GM18867 (cell line): Measurements from ENCODE around the gene COPG1.
"Not testable (repeated sequence)": the region's sequence is repeated elsewhere in the genome, so short reads cannot be mapped to it uniquely, and the experiment has no call there.

Experiments
- ATAC-seq: cut with Tn5 transposase; IDR thresholded peaks from one replicate; pipeline ENCODE4 v1.9.1; 2021; ENCODE audit warnings: mild to moderate bottlenecking, moderate library complexity; ENCODE audit not compliant: unreplicated experiment

The COPG1 gene

DNA sequence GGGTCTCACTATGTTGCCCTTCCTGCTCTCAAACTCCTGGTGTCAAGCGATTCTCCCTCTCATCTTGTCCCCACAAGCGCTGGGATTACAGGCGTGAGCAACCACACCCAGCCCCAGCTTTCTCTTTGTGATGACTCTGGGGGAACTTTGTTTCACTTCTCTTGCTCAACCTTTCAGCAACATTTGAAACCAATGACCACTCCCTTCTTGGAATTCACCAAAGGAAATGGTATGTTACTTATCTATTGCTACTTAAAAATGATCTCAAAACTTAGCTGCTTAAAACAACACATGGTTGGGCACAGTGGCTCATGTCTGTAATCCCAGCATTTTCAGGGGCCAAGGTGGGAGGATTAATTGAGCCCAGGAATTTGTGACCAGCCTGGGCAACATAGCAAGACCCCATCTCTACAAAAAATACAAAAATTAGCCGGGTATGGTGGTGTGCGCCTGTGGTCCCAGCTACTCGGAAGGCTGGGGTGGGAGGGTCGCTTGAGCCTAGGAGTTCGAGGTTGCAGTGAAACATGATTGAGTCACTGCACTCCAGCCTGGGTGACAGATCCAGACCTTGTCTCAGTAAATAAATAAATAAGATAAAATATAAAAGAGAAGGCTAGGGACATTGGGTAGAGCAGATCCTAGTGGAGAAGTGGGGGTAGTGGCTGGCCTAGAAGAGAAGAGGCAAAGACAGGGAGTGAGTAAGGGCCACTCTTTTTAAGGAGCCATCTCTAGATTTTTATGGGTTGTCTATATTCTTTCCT lies 10.3 kb upstream of the COPG1 start:
- no peak for ATAC-seq

DNA sequence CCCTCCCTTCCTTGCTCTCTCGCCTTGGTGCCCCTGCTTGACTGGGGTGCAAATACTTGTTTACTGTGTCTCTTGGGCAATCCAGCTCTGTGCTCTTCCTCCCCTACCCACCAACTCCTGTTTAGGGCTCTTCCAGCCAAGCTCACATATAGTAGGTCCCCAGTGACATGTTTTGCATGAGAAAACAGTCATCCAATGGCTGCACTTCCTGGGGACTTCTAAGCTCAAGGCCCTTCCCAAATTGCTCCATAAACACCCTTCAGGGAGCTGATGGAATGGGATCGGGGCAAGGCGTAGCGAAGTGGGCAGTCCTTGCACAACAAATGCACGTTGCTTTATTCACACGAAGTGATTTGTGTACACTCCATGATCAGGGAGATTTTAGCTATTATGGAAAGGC lies 9.4 kb upstream of the COPG1 start:
- no peak for ATAC-seq

DNA sequence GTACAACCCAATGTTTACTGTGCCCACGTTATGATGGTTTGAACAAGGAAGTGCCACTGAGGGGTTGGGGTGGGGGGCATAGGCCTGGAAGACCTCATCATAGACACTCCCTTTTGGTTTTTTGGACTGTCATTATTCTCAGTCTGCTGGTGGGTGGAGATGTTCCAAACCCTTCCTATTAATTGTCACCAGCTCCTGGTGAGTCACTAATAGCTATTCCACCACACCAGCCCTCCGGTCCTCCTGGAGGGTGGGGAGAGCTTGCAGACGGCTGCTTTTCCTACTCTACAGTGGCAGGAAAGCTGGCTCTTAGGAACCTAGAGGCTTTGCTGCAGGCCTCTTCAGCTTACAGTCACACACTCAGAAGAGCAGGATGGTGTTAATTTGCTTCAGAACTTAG lies 9.0 kb upstream of the COPG1 start:
- ATAC-seq, result no peak

DNA sequence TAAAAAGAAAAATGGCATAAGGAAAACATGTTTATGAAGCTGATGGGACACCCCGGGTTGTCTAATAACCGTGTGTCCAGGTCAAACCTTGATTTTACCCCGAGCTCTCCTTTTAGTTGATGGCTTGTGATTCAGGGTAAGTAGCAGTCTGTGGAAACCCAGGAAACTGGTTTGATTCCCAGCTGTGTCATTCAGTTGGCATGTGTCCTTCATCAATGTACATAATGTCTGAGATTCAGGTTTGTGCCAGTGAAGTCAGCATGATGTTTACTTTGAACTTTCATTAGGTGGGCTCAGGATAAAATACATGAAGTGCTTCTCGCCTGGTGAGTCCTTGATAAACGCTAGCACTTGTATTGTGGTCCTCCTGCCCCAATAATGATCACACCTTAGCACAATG lies 4.3 kb upstream of the COPG1 start:
- ATAC-seq, result no peak

DNA sequence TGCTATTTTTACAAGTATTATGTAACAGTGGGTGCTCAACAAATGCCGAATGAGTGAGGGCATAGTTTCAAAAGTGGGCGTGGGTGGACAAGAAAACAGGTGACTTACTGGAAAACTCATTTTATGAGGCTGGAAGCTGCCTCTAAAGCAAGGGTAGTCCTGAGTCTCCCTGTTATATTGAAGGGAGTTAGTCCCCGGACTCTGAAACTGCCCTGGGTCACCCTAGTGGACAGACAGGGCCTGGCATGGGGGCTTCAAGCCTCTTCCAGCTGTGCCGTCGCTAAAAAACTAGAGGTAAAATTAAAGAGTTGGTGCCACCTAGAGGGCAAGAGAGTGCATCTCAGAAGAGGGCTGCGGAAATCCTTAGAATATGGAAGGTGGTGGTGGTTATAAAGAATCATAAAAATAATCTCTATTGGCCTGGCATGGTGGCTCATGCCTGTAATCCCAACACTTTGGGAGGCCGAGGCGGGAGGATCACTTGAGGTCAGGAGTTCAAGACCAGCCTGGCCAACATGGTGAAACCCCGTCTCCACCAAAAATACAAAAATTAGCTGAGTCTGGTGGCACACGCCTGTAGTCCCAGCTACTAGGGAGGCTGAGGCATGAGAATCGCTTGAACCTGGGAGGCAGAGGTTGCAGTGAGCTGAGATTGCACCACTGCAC lies 3.6 kb upstream of the COPG1 start:
- ATAC-seq, result peak; percentile 60

DNA sequence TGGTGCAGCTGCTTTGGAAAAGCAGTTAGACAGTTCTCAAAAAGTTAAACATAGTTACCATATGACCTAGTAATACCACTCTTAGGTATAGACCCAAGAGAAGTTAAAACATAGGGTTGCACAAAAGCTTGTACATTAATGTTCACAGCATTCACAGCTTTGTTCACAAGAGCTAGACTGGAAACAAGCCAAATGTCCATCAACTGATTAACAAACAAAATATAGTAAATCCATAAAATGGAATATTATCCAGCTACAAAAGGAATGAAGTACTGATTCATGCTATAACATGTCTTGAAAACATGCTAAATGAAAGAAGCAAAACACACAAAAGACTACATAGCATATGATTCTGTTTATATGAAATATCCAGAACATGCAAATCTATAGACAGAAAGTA lies 2.8 kb upstream of the COPG1 start:
- ATAC-seq, result no peak

DNA sequence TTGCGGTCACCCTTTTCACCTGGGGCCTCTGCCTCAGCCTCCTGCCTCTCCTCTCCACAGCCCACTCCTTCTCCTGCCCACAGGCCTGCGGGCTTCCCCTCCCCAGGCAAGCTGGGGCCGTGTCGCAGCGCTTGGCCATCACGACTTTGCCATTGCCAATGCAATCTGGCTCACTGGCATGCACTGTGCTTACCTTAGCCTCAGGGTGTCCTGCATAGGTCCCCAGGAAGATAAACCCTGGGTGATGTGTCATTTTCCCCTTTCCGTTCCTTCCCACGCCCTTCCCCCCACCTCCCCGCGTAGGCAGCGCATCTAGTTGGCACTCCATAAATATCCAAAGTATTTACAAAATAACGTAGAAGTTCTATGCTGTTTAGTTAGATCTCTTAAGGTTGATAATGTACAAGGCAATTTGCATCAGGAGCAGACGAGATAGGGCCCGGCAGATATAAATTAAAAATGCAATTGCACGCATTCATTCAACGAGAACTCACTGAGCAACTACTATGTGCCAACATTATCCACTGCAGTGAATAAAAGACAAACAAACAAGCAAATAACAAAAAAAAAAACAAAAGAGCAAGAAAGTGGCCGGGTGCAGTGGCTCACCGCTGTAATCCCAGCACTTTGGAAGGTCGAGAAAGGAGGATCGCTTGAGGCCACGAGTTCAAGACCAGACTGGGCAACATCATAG lies 973 bp upstream of the COPG1 start:
- ATAC-seq, result no peak

DNA sequence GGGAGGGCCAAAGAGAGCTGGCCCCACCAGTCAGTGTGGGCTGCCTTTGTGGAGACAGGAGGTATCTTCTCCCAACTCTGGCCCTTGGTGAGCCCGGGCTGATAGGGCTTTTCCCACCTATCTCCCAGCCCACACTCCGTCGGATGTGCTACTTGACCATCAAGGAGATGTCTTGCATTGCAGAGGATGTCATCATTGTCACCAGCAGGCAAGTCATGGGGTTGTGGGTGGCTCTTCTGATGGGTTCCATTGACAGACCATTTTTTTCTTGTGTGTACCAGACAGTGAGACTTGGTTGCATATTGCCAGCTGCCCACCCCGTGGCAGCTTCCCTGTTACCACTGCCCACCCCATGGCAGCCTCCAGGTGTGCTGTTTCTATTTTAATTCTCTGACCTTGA lies 3.3 kb downstream of the COPG1 start:
- ATAC-seq, result no peak

DNA sequence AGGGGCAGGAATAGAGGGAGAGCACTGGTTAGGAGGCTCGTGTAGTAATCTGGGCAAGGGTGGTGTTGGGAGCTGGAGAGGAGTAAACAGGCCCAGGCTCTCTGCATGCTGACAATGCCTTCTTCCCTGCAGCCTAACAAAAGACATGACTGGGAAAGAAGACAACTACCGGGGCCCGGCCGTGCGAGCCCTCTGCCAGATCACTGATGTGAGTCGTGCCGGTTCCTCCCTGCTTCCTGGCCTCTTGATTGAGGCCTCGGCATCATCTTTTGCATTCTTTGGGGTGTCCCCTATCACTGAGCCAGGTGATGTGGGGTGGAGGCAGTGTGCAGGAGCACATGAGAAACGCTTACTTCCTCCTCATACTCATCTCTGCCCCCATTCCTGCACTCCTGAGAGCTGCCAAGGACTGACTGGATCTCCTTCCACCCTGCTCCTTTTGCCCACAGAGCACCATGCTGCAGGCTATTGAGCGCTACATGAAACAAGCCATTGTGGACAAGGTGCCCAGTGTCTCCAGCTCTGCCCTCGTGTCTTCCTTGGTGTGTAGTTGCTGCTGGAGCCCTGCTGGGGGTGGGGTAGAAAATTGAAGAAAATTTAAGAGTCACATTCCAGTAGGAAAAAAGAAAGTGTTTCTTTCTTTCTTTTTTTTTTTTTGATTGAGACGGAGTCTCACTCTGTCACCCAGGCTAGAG lies 5.3 kb downstream of the COPG1 start:
- ATAC-seq, result no peak

DNA sequence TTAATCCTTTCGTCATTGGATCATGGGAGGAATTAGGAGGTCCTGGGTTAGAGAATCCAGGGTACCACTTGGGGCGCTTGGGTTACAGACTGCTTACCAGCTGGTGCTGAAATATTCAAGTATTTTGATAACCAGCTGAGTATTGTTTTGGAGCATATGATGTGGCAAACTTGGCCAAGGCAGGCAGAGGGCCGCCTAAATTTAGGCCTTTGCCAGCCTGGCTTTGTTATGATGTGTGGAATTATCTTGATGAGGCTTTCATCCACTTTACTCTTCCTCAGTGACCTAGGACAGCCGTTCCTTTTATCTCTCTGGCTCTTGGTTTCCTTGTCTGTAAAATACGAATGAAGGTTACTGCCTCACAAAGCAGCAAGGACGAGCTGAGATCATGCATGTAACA lies 6.9 kb downstream of the COPG1 start:
- ATAC-seq, result no peak

DNA sequence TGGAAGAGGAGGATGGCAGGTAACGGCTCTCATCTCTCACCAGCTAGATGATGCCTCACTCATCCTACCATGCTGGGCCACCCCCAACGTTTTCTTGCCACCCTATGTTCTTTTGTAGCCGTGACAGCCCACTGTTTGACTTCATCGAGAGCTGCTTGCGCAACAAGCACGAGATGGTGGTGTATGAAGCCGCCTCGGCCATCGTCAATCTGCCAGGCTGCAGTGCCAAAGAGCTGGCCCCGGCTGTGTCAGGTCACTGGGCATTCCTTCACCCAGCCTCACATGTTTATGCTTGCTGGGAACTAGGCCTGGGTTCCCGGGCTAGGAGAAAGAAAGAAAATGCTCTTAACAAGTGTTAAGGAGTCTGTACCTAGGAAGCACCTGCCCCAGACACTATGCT lies 8.2 kb downstream of the COPG1 start:
- ATAC-seq, result no peak

DNA sequence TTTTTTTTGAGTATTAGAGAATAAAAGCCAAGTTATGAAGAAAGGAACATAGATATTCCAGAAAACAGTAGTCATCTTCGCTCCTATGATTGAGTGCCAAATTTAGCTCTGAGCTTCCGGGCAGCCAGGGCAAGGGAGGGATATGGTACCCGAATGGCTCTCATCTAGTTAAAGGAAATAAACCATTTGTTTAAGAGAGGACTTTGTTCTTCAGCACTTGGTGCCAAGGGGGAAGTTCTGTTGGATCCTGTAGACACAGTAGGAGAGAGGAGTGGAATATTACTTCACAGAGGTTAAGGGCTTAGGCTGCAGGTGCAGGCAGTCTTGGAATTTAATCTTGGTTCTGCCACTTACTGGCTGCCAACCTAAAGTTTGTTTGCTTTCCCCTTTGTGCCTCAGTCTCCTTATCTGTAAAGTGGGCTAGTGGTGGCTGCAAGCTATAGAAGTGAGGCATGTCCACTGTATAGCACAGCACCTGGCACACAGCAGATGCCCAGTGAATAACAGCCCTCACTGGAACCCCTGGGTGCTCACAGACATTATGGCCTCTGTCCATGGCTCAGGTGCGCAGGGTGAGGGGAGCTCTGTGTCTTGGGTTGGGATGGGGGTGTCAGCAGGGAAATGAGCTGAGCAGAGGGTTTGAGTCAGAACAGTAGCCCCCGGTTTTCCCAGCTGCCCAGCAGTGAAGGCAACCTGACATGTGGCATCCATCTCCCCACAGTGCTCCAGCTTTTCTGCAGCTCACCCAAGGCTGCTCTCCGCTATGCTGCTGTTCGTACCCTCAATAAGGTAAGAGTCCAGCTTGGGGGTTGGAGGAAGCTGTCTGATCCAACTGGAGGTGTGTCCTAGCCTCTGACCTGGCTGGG lies 10.4 kb downstream of the COPG1 start:
- ATAC-seq, result no peak

DNA sequence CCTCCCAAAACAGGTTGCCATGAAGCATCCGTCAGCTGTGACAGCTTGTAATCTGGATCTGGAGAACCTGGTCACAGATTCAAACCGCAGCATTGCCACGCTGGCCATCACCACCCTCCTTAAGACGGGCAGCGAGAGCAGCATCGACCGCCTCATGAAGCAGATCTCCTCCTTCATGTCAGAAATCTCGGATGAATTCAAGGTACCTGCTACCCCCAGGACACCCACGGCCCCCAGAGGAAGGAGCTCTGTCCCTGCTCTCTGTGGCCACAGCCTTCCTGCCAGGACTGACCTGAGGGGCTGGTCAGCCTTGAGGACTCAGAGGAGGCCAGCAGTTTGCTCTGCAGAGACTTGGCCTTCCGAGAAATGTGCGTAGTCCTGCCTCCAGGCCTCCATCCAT lies 11.2 kb downstream of the COPG1 start:
- ATAC-seq, result no peak

DNA sequence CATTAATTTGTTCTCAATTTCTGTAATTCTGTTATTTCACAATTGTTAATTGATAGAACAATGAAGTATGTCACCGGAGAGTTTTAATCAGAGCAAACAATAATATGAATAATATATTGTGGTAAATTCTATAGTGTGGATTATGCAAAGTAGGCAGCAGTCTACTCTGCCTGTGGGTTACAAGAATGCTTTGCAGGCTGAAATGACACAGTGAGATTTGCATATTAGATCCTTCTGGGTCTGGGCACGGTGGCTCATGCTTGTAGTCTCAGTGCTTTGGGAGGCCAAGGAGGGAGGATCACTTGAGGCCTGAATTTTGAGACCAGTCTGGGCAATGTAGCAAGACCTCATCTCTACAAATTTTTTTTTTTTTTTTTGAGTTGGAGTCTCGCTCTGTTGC lies 12.5 kb downstream of the COPG1 start:
- no peak for ATAC-seq

DNA sequence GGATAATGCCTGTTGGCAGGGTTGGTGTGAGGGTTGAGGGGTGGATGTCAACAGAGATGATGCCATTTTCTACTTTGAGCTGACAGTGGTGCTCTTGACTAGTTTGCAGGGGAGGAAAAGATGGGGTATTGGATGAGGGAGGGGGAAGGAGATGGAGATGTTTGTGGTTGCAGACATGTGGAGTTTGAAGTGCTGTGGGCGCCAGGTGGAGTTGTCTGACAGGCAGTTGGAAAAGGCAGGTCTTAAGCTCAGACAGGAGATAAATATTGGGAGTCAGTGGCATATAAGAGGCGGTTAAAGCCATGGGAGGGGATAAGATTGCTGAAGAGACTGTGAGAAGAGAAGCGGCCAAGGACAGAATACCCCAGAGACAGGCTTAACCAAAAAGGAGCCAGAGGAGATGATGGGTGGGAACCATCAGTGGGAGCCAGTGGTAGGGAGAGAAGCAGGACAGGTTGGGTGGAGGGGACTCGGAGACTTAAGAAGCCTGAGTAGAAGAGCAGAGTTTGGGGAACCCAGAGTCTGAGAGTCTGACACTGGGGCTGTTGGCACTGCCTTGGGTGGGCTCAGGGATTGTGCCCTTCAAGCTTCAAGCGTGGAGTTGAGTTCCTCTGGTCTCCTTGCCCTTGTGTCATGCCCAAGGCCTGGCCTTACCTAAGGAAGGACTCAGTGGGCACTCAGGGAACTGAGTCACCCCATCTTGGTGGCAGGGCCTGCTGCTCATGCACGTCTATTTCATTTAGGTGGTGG lies 13.9 kb downstream of the COPG1 start:
- no peak for ATAC-seq

DNA sequence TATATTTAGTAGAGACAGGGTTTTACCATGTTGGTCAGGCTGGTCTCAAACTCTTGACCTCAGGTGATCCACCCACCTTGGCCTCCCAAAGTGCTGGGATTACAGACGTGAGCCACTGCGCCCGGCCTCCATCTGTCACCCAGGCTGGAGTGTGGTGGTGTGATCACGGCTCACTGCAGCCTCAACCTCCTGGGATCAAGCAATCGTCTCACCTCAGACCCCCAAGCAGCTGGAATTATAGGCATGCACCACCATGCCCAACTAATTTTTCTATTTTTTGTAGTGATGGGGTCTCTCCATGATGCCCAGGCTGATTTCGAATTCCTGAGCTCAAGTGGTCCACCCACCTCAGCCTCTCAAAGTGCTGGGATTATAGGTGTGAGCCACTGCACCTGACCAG lies 15.6 kb downstream of the COPG1 start:
- not testable (repeated sequence) for ATAC-seq

DNA sequence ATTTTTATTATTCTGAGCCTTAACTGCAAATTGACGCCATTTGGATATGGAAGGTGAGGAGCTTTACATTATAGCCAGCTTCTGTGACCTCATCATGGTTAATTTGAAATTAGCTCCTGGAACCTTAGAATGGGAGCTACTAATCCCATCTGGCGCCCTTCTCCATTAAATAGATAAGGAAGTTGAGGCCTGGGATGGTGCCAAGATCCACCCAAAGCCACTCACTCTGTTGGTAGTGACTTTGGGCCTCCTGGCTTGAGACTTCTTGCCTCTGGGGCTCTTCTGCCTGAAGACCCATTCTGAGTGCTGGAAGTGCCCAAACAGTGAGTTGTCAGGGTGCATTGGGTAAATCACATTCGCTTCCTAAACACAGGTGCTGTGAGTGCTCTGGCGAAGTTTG lies 17.2 kb downstream of the COPG1 start:
- no peak for ATAC-seq

DNA sequence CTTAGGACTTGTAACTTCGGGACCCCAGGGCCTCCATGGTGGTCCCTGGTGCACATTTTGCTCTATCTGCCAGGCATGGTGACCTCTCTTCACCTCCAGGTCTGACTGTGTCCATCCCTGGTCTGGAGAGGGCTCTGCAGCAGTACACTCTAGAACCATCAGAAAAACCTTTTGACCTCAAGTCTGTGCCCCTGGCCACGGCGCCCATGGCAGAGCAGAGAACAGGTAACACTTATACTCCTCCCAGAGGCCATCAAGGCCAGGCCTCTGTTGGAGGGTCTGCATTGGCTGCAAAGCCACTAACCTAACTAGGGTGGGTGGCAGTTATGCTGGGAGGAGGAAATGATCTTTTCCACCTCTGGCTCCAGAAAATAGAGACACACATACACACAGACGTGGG lies 19.0 kb downstream of the COPG1 start:
- ATAC-seq, result no peak

DNA sequence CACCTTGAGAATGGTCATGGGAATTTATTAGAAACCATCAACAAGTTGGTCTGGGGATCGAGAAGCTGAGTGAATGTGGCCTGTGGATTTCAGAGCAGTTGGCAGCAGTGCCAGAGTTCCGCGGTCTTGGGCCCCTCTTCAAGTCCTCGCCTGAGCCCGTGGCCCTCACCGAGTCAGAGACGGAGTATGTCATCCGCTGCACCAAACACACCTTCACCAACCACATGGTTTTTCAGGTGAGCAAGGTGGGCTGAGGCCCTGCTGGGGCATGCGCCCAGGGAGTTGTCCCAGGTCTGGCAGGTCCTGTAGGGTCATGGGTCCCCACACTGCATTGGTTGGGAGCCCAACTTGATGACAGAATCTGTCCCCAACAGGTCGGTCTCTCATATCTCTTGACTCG lies 22.3 kb downstream of the COPG1 start:
- no peak for ATAC-seq

DNA sequence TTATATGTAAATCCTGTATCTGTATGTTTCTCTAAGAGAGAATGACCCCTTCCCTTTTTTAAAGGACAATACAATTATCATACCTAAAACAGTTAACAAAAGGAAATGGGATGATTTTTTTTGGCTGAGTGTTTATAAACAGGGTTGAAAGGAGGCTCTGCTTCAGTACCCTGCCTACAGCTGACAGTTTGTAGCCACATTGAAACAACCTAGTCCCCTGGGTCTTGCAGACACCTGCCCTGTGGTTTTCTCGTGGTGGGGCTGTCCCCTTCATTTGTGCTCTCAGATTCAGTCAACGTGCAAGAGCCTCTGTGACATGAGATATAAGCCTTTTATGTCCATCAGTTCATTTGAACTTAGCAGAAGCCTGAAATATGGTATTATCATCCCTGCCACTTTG lies 27.0 kb downstream of the COPG1 start:
- peak; percentile 74 for ATAC-seq
